Fibroblast of skin of right biceps (primary cell): ENCODE measurements around the gene BARHL1.

Experiments used
- DNase-seq: peaks from one replicate; pipeline ENCODE4 v3.0.0-alpha.2; 2013

BARHL1 gene

DNA sequence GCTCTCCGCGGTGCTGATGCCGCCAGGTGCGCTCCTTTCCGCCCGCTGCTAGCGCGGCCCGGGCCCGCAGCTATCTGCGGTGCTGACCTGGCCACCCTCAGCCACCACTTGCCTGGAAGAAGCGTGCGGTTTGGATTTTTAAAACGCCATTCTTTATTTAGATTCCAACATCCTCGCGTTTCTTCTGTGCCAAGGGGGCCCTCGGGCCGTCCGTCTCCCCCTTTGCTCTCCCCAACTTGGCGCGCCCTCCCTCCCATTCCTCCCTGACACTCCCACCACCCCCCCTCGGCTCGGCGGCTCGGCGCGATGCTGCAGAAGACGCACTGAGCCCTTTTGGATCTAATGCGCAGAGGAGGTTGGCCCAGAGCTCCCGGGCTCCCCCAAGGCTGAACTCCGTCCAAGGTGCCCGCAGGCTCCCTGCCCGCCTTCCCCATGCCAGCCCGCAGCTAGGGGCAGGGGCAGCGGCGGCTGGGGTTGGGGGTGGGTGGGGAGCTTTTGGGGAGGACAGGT, at the start of gene BARHL1:
BARHL1 (plus strand) TSS at position 331 of the 510 bp plus-strand sequence. CDS start 192 bp downstream, outside the sequence.
- DNase-seq, result no peak

DNA sequence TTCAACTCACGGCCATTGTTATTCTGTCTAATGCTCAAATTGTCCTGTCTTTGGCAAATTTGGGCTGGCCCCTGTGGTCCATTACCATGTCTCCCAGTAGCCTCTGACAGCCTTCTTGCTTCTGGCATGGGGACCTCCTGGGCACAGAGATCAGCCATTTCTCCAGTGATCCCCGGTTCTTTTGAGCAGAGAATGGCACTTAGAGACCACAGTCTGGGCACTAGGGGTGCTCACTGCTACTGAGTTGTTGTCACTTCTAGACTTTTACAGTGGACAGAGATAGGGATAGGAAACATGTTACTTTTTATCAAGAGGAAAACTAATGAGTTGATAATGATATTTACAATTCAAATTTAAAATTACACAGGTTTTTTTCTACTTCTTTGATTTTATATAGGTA, 47.6 kb upstream of the BARHL1 start:
- no peak for DNase-seq

DNA sequence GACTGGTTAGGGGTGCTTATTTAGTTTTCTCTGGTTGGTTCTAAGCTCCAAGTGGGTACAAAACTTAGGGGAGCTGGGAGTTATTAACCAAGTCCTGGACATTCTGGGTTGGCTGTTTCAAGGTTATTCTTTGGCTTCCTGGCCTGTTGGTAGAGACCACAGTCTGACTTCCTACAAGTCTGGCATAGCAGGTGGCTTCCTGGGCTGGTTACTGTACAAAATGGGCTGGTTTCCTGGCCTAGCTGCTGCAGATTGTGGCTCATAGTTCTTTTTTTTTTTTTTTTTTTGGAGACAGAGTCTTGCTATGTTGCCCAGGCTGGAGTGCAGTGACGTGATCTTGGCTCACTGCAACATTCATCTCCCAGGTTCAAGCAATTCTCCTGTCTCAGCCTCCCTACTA, 46.3 kb upstream of the BARHL1 start:
- DNase-seq, result no peak

DNA sequence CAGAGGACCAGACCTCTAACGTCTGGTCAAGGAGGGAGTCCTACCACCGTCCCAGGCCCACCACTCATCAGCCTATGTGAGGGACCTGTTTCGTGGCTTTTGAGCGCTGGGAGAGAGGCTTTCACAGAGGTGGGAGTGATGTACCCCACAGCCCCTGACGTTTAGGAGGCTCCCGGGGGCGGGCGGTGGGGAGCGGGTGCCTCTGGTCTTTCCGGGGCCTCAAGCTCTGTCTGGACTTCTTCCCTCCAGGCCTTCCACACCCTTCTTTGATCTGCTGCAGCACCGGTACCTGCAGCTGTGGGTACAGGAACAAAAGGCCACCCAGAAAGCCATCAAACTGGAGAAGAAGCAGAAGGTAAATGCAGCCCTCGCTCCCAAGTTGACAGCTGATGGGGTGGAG, 45.1 kb upstream of the BARHL1 start:
- no peak for DNase-seq

DNA sequence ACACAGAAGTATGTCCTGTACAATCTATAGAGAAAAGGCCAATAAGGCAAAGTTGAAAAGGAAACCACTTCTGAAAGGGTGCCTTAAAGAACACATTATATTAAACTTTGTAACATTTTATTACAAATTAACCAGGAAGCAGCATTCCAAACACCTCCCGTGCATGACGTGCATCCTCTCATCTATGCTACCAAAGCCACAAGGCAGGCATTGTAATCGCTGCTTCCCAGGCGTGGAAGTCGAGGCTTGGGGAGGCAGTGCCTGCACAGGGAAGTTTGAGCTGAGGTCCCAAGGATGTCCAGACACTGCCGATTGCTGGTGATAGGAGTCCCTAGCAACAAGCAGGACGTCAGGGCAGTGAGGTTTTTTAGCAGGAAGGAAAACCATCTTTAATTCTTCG, 44.3 kb upstream of the BARHL1 start:
- no peak for DNase-seq

DNA sequence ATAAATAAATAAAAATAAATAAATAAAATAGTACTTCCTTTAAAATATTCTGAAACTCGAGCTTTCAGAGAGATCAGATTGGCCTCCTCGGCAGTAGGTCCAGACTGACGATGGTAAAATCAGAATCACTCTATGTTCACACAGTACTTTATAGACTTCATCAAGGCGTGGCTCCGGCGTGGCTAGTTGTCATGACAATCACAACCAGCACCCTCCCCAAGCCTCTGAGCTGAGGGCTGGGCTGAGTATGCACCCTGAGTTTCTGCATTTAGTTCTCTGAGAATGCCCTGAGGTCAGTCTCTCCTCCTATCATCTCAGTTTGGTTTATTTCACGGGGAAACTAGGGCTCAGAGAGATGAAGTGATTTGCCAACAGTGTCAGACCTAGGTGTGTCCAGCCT, 43.3 kb upstream of the BARHL1 start:
- DNase-seq, result no peak

DNA sequence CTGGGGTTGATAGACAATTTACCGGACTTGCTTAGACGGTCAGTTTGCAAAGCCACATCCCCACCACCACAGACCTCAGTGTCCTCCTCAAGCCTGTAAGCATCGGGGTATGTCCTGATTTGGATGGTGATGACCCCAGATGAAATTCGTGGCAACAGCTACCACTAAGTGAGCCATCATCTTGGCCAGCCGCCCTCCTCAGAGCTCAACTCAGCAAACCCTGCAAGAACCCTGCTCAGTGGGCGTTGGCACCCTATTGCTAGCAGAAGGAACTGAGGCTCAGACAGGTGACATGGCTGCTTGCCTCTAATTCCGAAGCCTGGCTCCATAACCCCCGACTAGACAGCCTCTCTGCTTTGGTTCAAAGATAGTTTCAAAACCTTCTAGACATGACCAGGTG, 41.4 kb upstream of the BARHL1 start:
- no peak for DNase-seq

DNA sequence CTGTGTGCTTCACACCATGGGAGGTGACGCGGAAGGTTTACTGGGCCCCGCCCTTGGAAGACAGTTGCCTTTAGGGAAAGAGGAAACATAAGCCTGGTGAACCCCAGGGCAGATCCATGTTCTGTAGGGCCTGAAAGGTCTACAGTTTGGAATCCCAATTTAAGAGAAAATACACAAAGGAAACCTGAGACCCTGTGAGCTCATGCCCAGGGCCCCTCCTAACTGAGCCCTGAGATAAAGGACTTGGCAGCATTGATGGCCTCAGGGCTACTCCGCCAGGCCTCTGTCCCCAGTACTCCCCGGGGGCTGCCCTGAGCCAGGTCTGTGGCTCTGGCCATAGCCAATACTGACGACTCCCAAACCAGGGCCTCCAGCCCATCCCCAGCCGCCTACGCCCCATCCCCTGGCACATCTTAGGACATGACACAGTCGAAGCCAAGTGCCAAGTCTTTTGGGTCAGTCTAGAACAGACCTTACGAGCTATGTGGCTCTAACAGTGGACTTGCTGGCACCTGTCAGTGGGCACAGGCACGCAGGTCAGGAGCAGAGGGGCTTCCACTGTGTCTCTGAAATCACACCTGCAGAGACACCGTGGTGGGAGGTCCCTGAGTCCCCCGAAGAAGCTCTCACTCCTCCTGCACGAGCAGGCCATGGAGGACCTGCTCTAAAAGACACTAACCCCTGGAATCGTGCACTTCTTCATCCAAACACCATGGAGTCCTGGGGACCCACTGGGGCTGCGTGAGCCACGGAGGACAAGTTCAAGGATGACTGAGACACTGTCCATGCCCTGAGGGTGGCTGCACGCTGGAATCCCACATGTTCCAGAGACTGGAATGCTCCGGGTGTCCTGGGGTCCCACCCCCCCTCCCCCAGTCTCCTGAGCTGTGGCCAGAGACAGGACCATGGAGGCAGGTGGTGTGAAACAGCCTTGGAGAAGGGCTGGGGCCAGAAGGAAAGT, 40.3 kb upstream of the BARHL1 start:
- DNase-seq, result no peak

DNA sequence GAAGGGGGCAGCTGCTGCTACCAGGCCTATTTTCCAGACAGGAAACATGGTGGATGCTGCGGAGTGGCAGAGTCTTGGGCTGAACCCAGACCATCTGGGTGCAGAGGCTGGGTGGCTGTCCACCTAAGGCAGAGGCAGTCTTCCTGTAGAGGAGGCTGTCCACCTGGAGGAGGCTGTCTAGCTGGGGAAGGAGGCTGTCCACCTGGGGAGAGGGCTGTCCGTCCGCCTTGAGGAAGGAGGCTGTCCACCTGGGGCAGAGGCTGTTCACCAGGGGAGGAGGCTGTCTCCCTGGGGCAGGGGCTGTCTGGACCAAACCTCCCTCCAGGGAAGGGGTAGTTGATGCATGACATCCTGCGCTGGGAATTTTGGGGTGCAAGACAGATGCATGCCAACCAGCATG, 39.2 kb upstream of the BARHL1 start:
- no peak for DNase-seq

DNA sequence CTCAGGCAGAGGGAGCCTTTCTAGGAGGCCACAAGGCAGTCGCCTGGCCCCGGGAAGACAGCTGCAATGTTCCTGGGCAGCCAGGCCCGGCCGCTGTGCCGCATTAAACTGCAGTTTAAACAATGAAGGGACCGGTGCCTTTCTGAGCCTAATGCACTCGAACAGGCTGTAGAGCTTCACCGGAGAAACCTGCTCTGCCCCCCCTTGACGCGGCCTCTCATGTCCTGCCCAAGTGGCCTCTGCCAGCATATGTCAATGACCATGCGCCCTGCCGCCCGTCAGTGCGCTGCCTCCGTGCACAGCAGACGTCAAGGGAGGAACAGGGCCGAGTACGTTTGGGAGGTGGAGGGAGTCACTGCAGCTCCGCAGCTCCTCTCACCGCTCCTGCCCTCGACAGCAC, 38.4 kb upstream of the BARHL1 start:
- no peak for DNase-seq

DNA sequence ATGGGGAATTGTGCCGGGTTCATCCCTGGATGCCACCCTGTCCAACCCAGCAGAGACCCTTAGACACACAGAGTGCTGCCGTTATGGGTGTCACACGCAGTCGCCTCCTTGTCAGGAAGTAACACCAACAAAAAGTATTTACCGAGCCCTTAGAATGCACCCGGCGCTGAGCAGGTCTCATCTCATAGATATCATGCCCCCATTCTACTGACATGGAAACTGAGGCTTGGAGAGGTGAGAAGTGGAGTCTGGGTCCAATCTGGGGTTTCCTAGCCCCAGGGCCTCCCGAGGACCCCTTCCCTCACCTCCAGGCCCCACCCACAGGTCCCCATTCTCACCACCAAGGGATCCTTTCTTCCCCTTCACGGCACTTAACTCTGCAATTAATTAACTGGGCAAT, 36.8 kb upstream of the BARHL1 start:
- DNase-seq, result no peak

DNA sequence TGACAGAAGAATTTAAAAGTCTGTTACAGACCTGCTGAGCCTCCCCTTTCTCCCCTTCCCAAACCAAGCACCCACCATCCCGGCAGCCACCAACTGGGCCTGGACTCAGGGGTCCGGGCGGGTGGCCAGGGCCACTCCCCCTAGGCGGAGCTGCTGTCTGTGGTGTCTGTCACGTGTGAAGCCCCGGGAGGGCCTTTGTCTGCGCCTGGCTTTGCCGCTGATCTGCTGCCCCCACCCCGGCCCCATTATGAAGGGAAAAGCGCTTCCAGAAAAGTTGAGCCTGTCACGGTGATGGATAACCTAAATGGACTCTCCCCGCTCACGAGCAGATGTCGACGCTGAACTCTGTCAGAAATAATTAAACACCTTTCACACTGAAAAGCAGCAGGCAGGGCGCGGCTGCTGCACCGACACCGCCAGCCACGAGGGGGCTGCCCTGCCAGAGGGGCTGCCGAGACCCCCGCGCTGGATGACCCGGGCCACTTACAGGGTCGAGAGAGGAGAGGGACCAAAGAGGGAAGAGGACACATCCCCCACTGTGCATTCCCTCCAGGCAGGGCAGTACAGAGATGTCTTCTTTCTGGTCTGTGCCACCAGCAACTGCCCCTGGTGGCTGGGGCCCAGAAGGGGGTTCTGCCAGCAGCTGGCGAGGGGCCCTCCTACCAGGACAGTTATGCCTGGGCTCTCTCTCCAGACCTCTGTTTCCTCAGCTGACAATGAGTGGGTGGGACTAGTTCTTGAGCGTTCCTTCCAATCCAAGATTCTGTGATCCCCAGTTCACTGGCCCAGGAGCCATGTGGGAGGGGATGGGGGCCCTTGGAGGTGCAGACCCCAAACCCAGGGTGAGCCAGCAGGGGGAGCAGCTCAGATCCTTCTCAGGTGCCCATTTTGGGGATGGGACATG, 36.0 kb upstream of the BARHL1 start:
- DNase-seq, result peak; percentile 50

DNA sequence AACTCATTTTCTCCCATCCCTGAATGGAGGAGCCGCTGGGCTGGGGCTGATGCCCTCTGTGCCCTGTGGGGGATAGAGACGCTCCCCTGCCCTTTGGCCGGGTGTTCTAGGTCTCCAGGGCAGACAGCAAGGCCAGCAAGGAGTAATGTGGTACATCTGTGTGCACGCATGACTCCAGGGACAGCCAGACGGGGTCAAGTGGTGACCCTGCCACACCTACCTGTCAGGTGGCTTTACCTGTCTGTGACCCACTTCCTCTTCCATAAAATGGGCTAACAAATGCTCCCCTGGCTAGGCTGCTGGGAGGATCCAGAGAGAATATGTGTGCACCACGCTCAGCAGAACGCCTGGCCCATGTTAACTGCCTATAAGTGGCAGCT, 35.4 kb upstream of the BARHL1 start:
- DNase-seq, result no peak

DNA sequence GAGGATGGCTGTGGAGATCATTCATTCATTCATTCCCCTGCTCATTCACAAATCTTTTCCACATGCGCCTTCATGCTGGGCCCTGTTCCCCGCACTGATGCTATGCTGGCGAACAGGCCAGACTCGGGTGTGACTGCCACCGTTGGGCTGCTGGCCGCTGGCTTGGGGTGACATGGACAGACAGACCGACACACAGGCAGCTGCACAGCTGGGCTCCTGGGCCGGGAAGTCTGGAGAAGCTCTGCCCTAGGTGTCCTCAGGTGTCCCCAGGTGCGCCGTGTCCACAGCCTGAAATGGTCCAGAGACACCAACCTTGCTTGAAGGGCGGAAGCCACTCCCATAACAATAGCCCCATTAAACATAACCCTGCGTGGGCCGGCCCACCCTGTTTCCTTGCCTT, 35.0 kb upstream of the BARHL1 start:
- no peak for DNase-seq

DNA sequence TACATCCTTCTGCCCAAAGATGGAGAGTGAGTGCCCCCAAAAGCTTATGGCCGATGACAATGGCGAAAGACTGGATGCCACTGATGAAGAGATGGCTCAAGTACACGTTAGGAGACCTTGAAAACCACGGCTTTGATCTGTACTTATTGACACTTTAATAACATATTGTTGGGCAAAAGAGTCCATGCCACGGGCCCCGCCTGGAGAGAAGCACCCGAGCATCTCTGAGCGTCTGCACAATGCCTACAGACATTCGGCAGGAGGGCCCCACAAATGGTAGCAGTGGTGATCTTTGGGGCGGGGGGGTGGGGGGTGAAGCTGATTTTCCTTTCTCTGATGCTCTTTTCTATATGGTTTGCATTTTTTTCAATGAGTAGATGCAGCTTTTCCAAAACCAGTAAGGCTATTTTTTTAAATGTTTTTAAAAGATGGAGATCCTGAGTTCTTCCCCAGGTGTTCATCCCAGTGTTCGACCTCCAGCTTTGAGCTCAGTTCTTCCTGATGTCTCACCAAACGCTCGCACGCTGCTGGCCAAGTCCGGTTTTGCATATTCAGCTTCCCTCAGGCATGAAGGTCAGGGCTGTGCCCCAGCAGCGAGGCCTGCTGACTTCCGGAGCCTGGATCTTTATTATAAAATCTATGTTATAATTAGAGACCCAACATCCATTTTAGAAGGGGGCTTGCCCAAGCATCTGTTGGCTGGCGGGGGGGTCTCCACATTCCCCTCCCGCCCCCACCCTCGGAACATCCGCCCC, 34.3 kb upstream of the BARHL1 start:
- DNase-seq, result no peak

DNA sequence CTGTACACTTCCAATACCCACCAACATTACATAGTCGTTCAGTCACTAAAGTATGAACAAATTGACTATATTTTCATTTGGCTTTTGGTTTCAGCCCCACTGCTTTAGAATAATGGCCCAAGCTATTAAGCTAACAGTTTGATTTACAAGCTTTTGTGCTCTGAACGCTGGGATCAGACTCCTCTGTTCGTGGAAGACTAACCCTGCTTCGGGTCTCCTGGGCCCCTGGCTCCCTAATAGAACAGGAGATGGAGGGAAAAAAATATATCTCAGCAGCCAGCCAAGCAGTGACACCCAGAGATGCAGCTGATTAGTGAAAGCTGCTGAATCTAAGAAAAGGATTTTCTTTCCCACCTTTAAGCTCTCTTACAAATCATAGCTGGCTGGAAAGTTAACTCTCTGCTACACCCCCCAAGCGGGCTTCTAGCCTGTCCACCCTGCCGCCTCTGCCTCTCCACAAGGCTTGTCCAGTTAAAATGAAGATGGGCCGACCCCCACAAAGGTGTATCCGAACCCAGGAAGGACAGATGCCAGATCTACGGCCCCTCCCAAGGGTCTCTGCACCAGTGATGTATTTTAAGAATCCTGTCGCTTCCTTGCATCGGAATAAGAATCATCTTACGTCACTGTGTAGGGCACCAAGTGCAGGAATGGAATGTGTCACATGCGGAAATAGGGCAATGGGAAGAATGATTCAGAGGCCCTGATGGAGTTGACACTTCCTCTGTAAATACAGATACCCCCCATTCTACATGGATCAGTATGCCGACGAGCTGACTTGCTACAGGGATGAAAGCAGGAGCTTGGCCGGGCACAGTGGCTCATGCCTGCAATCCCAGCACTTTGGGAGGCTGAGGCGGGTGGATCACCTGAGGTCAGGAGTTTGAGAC, 33.4 kb upstream of the BARHL1 start:
- peak; percentile 46 for DNase-seq

DNA sequence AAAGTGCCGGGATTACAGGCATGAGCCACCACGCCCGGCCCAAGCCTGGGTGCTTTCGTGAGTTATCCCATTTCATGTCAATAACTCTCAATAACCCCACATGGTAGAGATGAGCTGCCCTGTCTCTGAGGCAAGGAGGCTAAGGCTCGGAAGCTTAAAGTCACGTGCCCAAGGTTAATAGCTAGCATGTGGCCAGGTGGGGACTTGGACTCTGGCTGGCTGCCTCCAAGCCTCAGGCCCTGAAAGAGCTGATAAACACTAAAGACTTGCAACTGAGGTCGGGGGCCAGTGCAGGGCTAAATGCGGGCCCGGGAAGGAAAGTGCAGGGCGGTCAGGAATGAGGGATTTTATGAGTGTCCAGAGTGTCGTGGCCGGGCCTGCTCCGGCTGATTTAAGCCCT, 30.9 kb upstream of the BARHL1 start:
- DNase-seq, result no peak

DNA sequence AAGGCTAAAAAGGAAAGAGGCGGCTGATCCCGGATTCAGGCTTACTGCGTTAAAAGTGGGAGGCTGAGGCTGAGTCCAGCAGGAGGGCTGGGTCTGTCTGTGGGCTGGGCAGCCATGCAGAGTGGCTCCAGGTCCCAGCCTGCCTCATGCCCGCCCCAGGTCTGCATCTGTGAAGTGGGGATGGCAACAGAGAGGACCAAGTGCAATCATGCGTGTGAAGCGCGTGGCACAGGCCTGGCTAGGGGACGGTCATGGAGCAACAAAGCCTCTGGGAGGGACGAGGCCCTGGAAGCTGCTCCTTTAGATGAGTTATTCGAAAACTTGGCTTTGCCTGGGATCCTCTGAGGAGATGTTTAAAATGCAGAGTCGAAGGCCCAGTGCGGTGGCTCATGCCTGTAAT, 30.4 kb upstream of the BARHL1 start:
- no peak for DNase-seq

DNA sequence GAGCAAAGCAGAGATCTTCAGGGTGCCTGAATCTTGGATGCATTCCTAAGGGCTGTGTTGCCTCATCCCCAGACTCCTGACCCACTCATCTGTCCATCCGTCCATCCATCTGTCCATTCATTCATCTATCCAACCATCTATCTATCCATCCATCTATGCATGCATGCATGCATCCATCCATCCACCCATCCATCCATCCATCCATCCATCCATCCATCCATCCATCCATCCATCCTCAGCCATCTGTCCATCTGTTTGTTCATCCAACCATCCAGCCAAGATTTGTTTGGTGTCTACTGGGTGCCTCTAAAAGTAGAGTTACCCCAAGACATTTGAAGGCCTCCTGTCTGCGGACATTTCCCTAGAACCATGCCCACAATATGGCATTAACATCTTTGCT, 27.7 kb upstream of the BARHL1 start:
- DNase-seq, result no peak

DNA sequence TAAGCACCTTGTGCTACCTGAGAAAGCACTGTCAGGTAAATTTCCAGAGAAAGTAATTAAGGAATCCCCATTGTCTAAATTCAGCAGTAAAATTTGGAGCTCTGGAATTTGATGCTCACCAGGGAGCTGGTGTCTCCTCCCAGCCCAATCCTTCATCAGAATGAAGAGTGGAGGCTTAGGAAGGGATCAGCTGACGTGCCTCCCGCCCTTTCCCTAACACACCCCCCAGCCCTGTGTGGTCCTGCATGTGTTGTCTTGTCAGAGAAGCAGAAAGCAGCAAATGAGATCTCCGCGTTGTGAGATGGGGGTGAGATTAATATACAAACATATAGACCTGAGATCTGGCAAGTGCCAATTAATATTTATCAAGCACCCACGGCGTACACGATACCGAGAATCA, 26.9 kb upstream of the BARHL1 start:
- no peak for DNase-seq

DNA sequence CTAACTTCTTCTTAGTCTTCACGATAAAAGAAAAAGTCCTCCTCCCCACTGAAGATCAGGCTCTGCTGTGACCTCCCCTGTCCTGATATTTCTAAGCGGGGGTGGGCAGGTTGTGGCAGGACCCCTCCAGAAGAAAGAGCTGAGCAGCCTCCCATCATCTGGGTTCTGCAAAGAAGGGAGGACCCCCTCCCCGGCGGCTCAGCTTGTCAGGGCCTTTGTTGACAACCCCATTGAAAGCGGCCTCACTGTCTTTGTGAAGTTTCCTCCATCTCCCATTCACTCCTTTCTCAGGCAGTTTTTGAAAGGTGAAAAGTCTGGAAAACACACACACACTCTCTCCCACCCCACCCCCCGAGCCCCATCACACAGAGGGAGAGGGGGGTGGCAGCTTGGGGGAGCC, 26.2 kb upstream of the BARHL1 start:
- DNase-seq, result no peak

DNA sequence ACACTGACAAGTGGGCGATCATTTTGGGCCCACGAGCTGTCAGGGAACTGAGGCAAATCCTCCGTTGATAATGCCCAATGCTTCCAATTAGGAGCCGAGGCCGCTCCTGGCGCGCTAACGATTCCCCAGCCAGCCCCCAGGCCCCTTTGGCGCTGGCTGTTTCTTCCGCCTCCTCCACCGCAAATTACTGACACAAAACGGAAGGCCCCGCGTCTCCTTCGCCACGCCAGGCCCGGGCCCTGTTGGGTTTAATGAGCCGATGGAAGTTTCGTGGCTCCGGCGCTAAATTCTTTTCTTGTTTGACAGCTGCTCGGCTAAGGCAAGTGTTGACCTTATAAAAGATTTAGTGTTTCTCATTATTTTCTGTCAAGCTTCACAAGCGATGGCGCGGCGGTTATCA, 25.7 kb upstream of the BARHL1 start:
- no peak for DNase-seq
